Measurements from ENCODE around the gene CYGB.

GRCh38 chr17:76484228-76484725, 53.2 kb downstream of the CYGB start:
- TF ChIP-seq NFIC (IDR thresholded peaks at IDR 0.05; ENCODE audit: borderline replicate concordance) (no peak), JUND (IDR thresholded peaks at IDR 0.05) (no peak), IRF3 (IDR thresholded peaks at IDR 0.05; ENCODE audit: low read depth, low read length) (no peak), RAD21 (IDR thresholded peaks at IDR 0.05; ENCODE audit: low read length) (no peak), YY1 (IDR thresholded peaks at IDR 0.05; ENCODE audit: low read depth) (no peak), CTCF (IDR thresholded peaks at IDR 0.05) (no peak), NRF1 (IDR thresholded peaks at IDR 0.05; ENCODE audit: low read depth, low read length) (no peak), EP300 (IDR thresholded peaks at IDR 0.05; ENCODE audit: borderline replicate concordance in 1 of 2, low read depth in 1 of 2, low read length in 1 of 2) (no peak), FOXJ3 (CRISPR knock-in tag; IDR thresholded peaks at IDR 0.05) (no peak)

All from SK-N-SH (cell line).